GM10248 (cell line): ENCODE results near the gene CCDC61.

ENCODE experiments used
- CTCF ChIA-PET: fragments of 300-600 bp; sonication (Branson Sonifier 250); formaldehyde crosslinking; extraction: SDS; loops from one replicate; lab custom pipeline; 2021; ENCODE audit warnings: antibody characterized with exemption; lab: Yijun Ruan, JAX
- POLR2A ChIA-PET: fragments of 350-650 bp; sonication (Branson Sonifier 250); formaldehyde crosslinking; extraction: SDS; loops from one replicate; lab custom pipeline; 2020; ENCODE audit warnings: antibody characterized with exemption; lab: Yijun Ruan, JAX
- DNase-seq: peaks from one replicate; pipeline ENCODE4 v3.0.0; 2012; ENCODE audit errors: extremely low spot score
- TF ChIP-seq, protein P1 (sequence below): IDR thresholded peaks from 2 replicates; pipeline ENCODE4 v1.5.1; 2012; ENCODE audit warnings: mild to moderate bottlenecking, low read depth; ENCODE audit errors: extremely low read depth, missing control alignments, control extremely low read depth

The CCDC61 gene

DNA sequence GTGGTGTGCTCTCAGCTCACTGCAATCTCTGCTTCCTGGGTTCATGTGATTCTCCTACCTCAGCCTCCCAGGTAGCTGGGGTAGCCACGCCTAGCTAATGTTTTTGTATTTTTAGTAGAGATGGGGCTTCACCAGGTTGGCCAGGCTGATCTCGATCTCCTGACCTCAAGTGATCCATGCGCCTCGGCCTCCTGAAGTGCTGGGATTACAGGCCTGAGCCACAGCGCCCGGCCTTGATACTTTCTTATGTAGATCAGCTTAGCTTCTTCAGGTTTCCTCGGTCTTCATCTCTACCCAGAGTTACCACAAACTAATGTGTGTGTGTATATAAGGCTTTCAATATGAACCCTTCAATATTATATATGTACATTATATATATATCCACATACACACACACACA, 9.9 kb upstream of the CCDC61 start:
- TF ChIP-seq, protein P1, sequence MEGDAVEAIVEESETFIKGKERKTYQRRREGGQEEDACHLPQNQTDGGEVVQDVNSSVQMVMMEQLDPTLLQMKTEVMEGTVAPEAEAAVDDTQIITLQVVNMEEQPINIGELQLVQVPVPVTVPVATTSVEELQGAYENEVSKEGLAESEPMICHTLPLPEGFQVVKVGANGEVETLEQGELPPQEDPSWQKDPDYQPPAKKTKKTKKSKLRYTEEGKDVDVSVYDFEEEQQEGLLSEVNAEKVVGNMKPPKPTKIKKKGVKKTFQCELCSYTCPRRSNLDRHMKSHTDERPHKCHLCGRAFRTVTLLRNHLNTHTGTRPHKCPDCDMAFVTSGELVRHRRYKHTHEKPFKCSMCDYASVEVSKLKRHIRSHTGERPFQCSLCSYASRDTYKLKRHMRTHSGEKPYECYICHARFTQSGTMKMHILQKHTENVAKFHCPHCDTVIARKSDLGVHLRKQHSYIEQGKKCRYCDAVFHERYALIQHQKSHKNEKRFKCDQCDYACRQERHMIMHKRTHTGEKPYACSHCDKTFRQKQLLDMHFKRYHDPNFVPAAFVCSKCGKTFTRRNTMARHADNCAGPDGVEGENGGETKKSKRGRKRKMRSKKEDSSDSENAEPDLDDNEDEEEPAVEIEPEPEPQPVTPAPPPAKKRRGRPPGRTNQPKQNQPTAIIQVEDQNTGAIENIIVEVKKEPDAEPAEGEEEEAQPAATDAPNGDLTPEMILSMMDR: no peak
- ChIA-PET CTCF (no interaction called here), POLR2A (interaction anchor here (1.8 kb wide), 1 partner anchor 10 kb away, joined by 4 read pairs; the partner anchor contains the start of gene CCDC61)
- no peak for DNase-seq

DNA sequence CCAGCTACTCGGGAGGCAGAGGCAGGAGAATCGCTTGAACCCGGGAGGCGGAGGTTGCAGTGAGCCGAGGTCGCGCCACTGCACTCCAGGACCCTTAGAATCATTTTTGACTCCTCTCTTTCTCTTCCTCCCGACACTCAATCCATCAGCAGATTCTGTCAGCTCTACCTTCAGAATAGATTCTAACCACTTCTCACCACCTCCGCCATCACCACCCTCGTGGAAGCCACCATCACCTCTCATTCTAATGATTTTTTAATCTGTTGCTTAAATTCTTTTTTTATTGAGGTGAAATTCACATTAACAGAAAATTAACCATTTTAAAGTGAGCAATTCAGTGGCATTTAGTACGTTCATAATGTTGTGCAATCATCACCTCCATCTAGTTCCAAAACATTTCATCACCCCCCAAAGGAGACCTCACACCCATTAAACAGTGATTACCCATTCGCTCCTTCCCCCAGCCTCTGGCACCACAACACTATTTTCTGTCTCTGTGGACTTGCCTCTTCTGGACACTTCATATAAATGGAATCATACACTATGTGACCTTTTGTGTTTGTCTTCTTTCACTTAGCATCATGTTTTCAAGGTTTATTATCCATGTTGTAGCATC, 5.0 kb upstream of the CCDC61 start:
- POLR2A ChIA-PET: no interaction called here
- no peak for DNase-seq
- TF ChIP-seq, protein P1: no peak
- CTCF ChIA-PET: no interaction called here

DNA sequence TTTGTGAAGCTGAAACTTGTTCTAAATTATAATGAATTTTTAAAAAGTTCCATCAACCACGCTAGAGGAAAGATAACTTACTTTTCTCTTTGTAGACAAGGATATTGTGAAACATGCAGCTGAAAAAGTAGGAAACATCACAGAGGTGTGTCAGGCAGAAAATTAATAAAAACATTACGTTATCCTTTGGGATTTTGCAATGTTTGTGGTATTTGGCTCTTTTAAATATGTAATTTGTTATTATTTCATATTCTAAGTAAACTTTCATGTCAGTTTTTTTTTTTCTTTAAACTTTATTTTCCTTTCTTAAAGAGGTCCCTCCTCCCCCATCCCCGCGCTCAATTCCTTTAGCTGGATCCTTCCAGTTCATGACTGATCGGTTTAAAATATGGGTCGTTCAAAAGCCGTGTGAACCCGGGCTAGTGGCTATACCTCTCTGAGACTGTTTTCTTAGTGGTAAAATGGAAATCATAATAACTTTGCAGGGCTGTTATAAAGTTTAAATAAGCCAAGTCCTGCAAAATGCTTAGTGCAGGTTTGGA, 740 bp upstream of the CCDC61 start:
- TF ChIP-seq, protein P1: no peak
- ChIA-PET CTCF (interaction anchor here (1.0 to 3.6 kb wide), 8 partner anchors 8 to 177 kb away, joined by 3 to 20 read pairs (median 4); no protein-coding TSS in a partner anchor), POLR2A (interaction anchor here (0.6 to 1.7 kb wide), 3 partner anchors 9 to 131 kb away, joined by 3 to 6 read pairs (median 4); partner anchors contain the start of gene SYMPK)
- DNase-seq: no peak

- DNase-seq: no peak
- ChIA-PET CTCF (interaction anchor here (1.0 to 3.6 kb wide), 9 partner anchors 9 to 179 kb away, joined by 3 to 20 read pairs (median 4); no protein-coding TSS in a partner anchor), POLR2A (interaction anchor here (0.6 to 1.7 kb wide), 3 partner anchors 10 to 213 kb away, joined by 4 to 9 read pairs (median 6); partner anchors contain the start of genes DMPK and SYMPK)
- TF ChIP-seq, protein P1: no peak
Observed at GRCh38 chr19:45995715-45996385, 583 bp downstream of the CCDC61 start.

DNA sequence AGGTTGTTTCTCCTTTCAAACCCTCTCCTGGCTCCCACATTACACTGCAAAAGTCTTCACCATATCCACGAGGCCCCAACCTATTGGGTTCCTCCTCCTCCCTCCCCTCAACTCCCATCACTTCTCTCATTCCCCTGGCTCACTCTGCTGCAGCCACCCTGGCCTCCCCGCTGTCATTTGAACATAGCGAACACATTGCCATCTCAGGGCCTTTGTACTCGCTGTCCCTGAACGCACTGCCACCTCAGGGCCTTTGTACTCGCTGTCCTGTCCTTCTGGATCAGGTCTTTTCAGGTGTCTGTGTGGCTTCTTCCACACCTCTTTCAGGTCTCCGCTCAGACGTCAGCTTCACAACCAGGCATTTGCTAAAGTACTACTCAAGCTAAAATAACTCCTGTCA, 1.7 kb downstream of the CCDC61 start:
- no peak for DNase-seq
- TF ChIP-seq, protein P1: no peak
- ChIA-PET CTCF (interaction anchor here (1.8 to 3.6 kb wide), 4 partner anchors 11 to 32 kb away, joined by 4 to 20 read pairs (median 12); no protein-coding TSS in a partner anchor), POLR2A (no interaction called here)

DNA sequence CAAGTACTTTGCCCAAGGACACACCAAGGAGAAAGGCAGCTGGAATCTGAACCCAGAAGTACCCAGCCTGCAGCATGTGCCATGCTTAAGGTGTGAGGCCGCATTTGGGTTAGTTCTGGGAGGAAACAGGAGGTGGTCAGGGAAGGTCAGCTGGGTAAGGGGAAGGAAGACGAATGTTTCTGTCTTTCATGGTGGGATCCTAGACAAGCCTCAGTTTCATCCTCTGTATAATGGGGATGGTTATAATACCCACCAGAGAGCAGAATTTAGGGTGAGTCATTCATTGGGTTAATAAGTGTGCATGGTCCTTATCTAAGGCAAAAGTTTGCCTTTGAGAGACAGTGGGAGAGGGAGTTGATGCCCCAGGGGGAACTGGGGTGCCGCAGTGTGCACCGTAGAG, 3.6 kb downstream of the CCDC61 start:
- ChIA-PET POLR2A (no interaction called here), CTCF (interaction anchor here (0.8 to 3.8 kb wide), 4 partner anchors 11 to 135 kb away, joined by 3 to 19 read pairs (median 5); partner anchors contain the start of gene FOXA3)
- DNase-seq: no peak
- TF ChIP-seq, protein P1: no peak
